ENCODE results near the gene TRAPPC4. TPM values are rescaled to one million over a fixed set of nuclear protein-coding genes. Genes with fewer than 3 reads are reported as not detected.
"Not testable (repeated sequence)": the region's sequence is repeated elsewhere in the genome, so short reads cannot be mapped to it uniquely, and the experiment has no call there.

TRAPPC4 gene
- total RNA-seq, 1 donor from 2014 or later = 49.7 TPM

GRCh38 chr11:119016216-119017009 lies 2.2 kb upstream of the TRAPPC4 start:
- H3K4me3 ChIP-seq = peak overlapping the region; percentile 93
- peaks cover 64% of the 10 kb centered on the region for H3K36me3 ChIP-seq
- no peaks in the 10 kb centered on the region for H3K27me3 ChIP-seq (ENCODE audit: low read depth)
- no peak overlapping the region for H3K27ac ChIP-seq
- intact Hi-C loops (cut with DNase I) = no loop called here
- ATAC-seq (no peak), DNase-seq (no peak)
- TF ChIP-seq CTCF (IDR thresholded peaks at IDR 0.05) = no peak
- H3K4me1 ChIP-seq = peaks cover 42% of the 10 kb centered on the region
- no peaks in the 10 kb centered on the region for H3K9me3 ChIP-seq

GRCh38 chr11:119017377-119017776 lies 1.2 kb upstream of the TRAPPC4 start:
- H3K9me3 ChIP-seq; intact Hi-C loops (cut with DNase I); ATAC-seq; DNase-seq; H3K27me3 ChIP-seq (ENCODE audit: low read depth): not testable (repeated sequence)
- H3K4me1 ChIP-seq = peaks cover 48% of the 10 kb centered on the region
- peak overlapping the region; percentile 96 for H3K27ac ChIP-seq
- peak overlapping the region; percentile 93 for H3K4me3 ChIP-seq
- peaks cover 64% of the 10 kb centered on the region for H3K36me3 ChIP-seq

GRCh38 chr11:119019996-119020395 lies 1.4 kb downstream of the TRAPPC4 start:
- no peak for ATAC-seq
- no peaks in the 10 kb centered on the region for H3K9me3 ChIP-seq
- intact Hi-C loops (cut with DNase I) = no loop called here
- H3K27ac ChIP-seq = no peak overlapping the region
- H3K36me3 ChIP-seq = peaks cover 65% of the 10 kb centered on the region
- TF ChIP-seq CTCF (IDR thresholded peaks at IDR 0.05) = no peak
- H3K4me1 ChIP-seq = peaks cover 60% of the 10 kb centered on the region
- H3K27me3 ChIP-seq (ENCODE audit: low read depth) = no peaks in the 10 kb centered on the region
- DNase-seq = no peak
- H3K4me3 ChIP-seq = peak overlapping the region; percentile 93

- no peaks in the 10 kb centered on the region for H3K9me3 ChIP-seq
- no peak for ATAC-seq
- no peak overlapping the region for H3K4me3 ChIP-seq
- intact Hi-C loops (cut with DNase I) = no loop called here
- TF ChIP-seq CTCF (IDR thresholded peaks at IDR 0.05) = no peak
- H3K36me3 ChIP-seq = peaks cover 62% of the 10 kb centered on the region
- no peaks in the 10 kb centered on the region for H3K27me3 ChIP-seq (ENCODE audit: low read depth)
- H3K4me1 ChIP-seq = peaks cover 55% of the 10 kb centered on the region
- no peak for DNase-seq
- H3K27ac ChIP-seq = no peak overlapping the region
Measured at GRCh38 chr11:119021631-119022030, 3.1 kb downstream of the TRAPPC4 start.

- H3K4me3 ChIP-seq = no peak overlapping the region
Measured at GRCh38 chr11:119023741-119024140, 5.2 kb downstream of the TRAPPC4 start.

More at GRCh38 chr11:119023741-119024140, 5.2 kb downstream of the TRAPPC4 start:
- no peak for ATAC-seq
- no peak for TF ChIP-seq CTCF (IDR thresholded peaks at IDR 0.05)
- Histone ChIP-seq H3K27me3 (ENCODE audit: low read depth) (no peaks in the 10 kb centered on the region), H3K9me3 (no peaks in the 10 kb centered on the region), H3K36me3 (peaks cover 64% of the 10 kb centered on the region), H3K27ac (no peak overlapping the region), H3K4me1 (peaks cover 47% of the 10 kb centered on the region)
- DNase-seq = no peak
- intact Hi-C loops (cut with DNase I) = no loop called here
